Prostate gland (tissue), 2 donors: ENCODE measurements around the gene C1orf210. TPM values are rescaled to one million over a fixed set of nuclear protein-coding genes. Genes with fewer than 3 reads are reported as not detected.
A peak's percentile ranks its signal among the peaks of the same experiment; 100 is the strongest.

Experiments used
- DNase-seq: peaks from one replicate; pipeline ENCODE4 v3.0.0-alpha.2; 2019; ENCODE audit warnings: low spot score
- H3K27ac ChIP-seq, 2 donors: fragments of 200-600 bp; sonication (generic); 2 replicates each; pipeline ENCODE4 v1.5.1; 2017 to 2019
- H3K27me3 ChIP-seq: fragments of 200-600 bp; sonication (generic); replicated peaks from 2 replicates; pipeline ENCODE4 v1.5.1; 2019; ENCODE audit not compliant: insufficient read depth
- H3K36me3 ChIP-seq, 2 donors: fragments of 200-600 bp; sonication (generic); 1 replicate in 1 of 2; 2 replicates in 1 of 2; pipeline versions ENCODE4 v1.5.1 to v1.8.1; 2017 to 2019
- H3K4me1 ChIP-seq: fragments of 200-600 bp; sonication (generic); replicated peaks from 2 replicates; pipeline ENCODE4 v1.5.1; 2019
- H3K4me3 ChIP-seq, 2 donors: fragments of 200-600 bp; sonication (generic); 2 replicates each; pipeline ENCODE4 v1.5.1; 2017 to 2019
- H3K9me3 ChIP-seq: fragments of 200-600 bp; sonication (generic); 2 replicates; pipeline ENCODE4 v1.5.1; 2017
- CTCF ChIP-seq, 4 experiments: fragments of 200-600 bp in 2 of 4; fragments of 450-650 bp in 2 of 4; sonication (generic) in 2 of 4; IDR thresholded peaks; 1 replicate in 3 of 4; 2 replicates in 1 of 4; pipeline ENCODE4 v1.5.1; 2016 to 2019; ENCODE audit warnings: antibody characterized with exemption in 4 of 4, mild to moderate bottlenecking in 2 of 4, moderate library complexity in 2 of 4
- POLR2A ChIP-seq: fragments of 450-650 bp; IDR thresholded peaks from one replicate; pipeline ENCODE4 v1.6.1; 2016; ENCODE audit warnings: antibody characterized with exemption, mild to moderate bottlenecking
- POLR2AphosphoS5 ChIP-seq: sonication (generic); formaldehyde crosslinking; IDR thresholded peaks from one replicate; pipeline ENCODE4 v1.6.1; 2017; ENCODE audit warnings: antibody characterized with exemption
- WGBS: methylation state at CpG from one replicate; pipeline ENCODE4 v1.1.5; 2018; 5-methylcytosine and 5-hydroxymethylcytosine counted together
- intact Hi-C: fragments of 100-400 bp; cut with DNase I; formaldehyde crosslinking; loops from one replicate; pipeline ENCODE4 v1.14.2; 2022
- total RNA-seq, 2 donors: library from RNA; depleted of rRNA; stranded (reverse); fragments of >200 nt; gene quantifications; one replicate each; pipeline ENCODE4 v1.1.0, GENCODE V29; 2016

Gene C1orf210
- total RNA-seq, 2 donors from 2014 or later, result 5.5 to 21.7 TPM

- no peak for TF ChIP-seq POLR2AphosphoS5
- TF ChIP-seq POLR2A, result no peak
- no peak for TF ChIP-seq CTCF (IDR thresholded peaks at IDR 0.05)
- DNase-seq, result no peak
- no peaks in the 10 kb centered on the region for H3K36me3 ChIP-seq
- intact Hi-C loops, result no loop called here
- no peak overlapping the region for H3K4me3 ChIP-seq
- no peak overlapping the region for H3K27ac ChIP-seq
- no peaks in the 10 kb centered on the region for H3K4me1 ChIP-seq
- WGBS, result 65% methylated on average over 3 of the region's 3 CpGs
- no peaks in the 10 kb centered on the region for H3K9me3 ChIP-seq
- H3K27me3 ChIP-seq, result no peaks in the 10 kb centered on the region
Observed at GRCh38 chr1:43319766-43320165, 34.4 kb upstream of the C1orf210 start.

- Histone ChIP-seq H3K4me3 (no peak overlapping the region), H3K27ac (peak overlapping the region in 1 of 2 donors; percentile 33), H3K27me3 (no peaks in the 10 kb centered on the region), H3K36me3 (no peaks in the 10 kb centered on the region), H3K9me3 (no peaks in the 10 kb centered on the region), H3K4me1 (no peaks in the 10 kb centered on the region)
- intact Hi-C loops, result no loop called here
- WGBS, result 82% methylated on average over 5 of the region's 5 CpGs
- no peak for DNase-seq
- TF ChIP-seq CTCF (IDR thresholded peaks at IDR 0.05), result no peak
- TF ChIP-seq POLR2AphosphoS5, result no peak
- no peak for TF ChIP-seq POLR2A
Observed at GRCh38 chr1:43319288-43319687, 33.9 kb upstream of the C1orf210 start.

GRCh38 chr1:43318831-43319230 lies 33.5 kb upstream of the C1orf210 start:
- 18% methylated on average over 4 of the region's 4 CpGs for WGBS
- DNase-seq, result no peak
- Histone ChIP-seq H3K27me3 (no peaks in the 10 kb centered on the region), H3K36me3 (no peaks in the 10 kb centered on the region), H3K4me1 (no peaks in the 10 kb centered on the region), H3K9me3 (no peaks in the 10 kb centered on the region), H3K4me3 (no peak overlapping the region), H3K27ac (peak overlapping the region in 1 of 2 donors; percentile 33)
- TF ChIP-seq POLR2A, result no peak
- TF ChIP-seq POLR2AphosphoS5, result no peak
- TF ChIP-seq CTCF (IDR thresholded peaks at IDR 0.05), result no peak
- intact Hi-C loops, result no loop called here

- Histone ChIP-seq H3K4me1 (no peaks in the 10 kb centered on the region), H3K27me3 (no peaks in the 10 kb centered on the region), H3K27ac (no peak overlapping the region), H3K36me3 (no peaks in the 10 kb centered on the region), H3K4me3 (no peak overlapping the region), H3K9me3 (no peaks in the 10 kb centered on the region)
- intact Hi-C loops, result no loop called here
- WGBS, result 78% methylated on average over 15 of the region's 15 CpGs
- TF ChIP-seq POLR2A (no peak), CTCF (IDR thresholded peaks at IDR 0.05) (no peak), POLR2AphosphoS5 (no peak)
- no peak for DNase-seq
Observed at GRCh38 chr1:43317817-43318471, 32.6 kb upstream of the C1orf210 start.

GRCh38 chr1:43316738-43317520 lies 31.5 kb upstream of the C1orf210 start:
- Histone ChIP-seq H3K4me3 (no peak overlapping the region), H3K27ac (no peak overlapping the region), H3K9me3 (no peaks in the 10 kb centered on the region), H3K36me3 (no peaks in the 10 kb centered on the region), H3K27me3 (no peaks in the 10 kb centered on the region), H3K4me1 (no peaks in the 10 kb centered on the region)
- no peak for DNase-seq
- WGBS, result 91% methylated on average over 16 of the region's 16 CpGs
- TF ChIP-seq POLR2AphosphoS5 (no peak), POLR2A (no peak), CTCF (IDR thresholded peaks at IDR 0.05) (no peak)
- intact Hi-C loops, result no loop called here
